ENCODE results near the gene GABARAPL2.
"Not testable (repeated sequence)": the region's sequence is repeated elsewhere in the genome, so short reads cannot be mapped to it uniquely, and the experiment has no call there.

Gene GABARAPL2

DNA sequence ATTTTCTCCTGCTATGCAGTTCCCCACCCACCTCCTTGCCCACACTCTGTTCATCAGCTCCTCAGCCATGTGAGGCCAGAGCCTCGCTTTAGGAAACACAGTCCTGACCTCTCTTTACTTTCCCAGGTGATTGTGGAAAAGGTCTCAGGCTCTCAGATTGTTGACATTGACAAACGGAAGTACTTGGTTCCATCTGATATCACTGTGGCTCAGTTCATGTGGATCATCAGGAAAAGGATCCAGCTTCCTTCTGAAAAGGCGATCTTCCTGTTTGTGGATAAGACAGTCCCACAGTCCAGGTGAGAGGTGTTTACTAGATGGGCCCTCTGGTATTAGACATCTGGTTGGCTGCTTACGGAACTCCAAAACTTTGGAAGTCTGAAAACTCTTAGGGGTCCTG, 1.7 kb downstream of the GABARAPL2 start:
- TF ChIP-seq GATA1 (IDR thresholded peaks at IDR 0.05; ENCODE audit: low read depth, low read length) = no peak
- no peak for TF ChIP-seq POLR2A (IDR thresholded peaks at IDR 0.05; ENCODE audit: low read length)
- DNase-seq = no peak

DNA sequence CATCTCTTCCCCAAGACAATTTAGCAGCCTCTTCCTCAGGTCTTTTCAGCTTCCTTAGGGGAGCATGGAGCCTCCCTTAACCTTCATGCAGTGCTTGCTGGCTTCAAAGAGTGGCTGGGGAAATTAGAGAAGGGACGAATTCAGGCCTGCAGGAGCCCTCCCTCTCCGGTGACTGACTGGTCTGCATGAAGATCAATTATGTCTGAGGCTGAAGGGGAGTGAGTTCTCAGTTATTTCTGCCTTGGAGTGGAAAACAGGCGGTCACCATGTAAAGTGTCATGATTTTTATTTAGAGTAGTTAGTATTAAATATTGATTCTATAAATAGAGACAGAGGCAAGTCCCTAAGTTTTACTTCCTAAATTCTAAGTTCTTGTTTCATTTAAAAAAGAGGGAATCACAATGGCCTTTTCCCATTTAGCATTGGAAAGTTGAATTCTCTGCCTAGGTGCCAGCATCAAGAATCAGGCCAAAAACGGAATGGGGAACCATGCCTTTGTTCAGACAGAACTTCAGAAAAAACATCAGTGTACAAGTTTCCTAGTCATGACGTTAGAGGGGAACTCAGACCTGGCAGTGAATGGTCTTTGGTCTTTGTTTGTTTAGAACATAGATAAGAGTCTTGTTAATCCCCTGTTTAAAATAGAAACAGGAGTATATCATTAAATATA, 4.4 kb downstream of the GABARAPL2 start:
- no peak for TF ChIP-seq POLR2A (IDR thresholded peaks at IDR 0.05; ENCODE audit: low read length)
- no peak for TF ChIP-seq GATA1 (IDR thresholded peaks at IDR 0.05; ENCODE audit: low read depth, low read length)
- no peak for DNase-seq

DNA sequence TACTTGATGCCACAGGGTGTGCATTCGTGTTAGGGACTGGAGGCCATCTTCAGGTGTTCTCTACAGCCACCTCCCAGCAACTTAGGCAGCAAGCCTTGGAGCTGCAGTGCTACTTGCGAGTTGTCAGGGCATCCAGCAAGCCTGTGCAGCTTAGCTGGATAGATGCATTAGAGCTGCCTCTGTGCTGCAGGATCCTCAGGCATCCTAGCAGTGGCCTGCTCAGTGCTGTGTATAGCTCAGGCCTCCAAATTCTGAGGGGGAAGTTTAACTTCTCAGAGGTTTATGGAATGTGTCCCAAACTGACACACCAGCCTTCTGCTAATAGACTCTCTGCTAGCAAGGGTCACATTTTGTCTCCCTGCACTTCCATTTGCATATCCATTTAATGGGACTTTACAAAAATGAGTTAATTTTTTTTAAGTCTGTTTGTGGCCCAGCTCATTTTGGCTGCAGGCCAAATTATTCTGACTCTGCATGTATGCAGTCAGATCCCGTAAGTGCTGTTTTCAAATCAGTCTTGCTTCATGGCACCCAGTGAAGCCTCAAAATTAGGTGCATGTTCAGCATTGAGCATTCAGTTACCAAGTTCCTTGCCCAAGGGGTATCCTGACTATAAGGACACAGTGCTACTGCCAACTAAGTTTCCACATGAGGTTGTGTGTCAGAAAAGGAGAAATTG, 6.8 kb downstream of the GABARAPL2 start:
- peak; percentile 75 to 88 for DNase-seq
- TF ChIP-seq POLR2A (IDR thresholded peaks at IDR 0.05; ENCODE audit: low read length) = no peak
- TF ChIP-seq GATA1 (IDR thresholded peaks at IDR 0.05; ENCODE audit: low read depth, low read length) = no peak

DNA sequence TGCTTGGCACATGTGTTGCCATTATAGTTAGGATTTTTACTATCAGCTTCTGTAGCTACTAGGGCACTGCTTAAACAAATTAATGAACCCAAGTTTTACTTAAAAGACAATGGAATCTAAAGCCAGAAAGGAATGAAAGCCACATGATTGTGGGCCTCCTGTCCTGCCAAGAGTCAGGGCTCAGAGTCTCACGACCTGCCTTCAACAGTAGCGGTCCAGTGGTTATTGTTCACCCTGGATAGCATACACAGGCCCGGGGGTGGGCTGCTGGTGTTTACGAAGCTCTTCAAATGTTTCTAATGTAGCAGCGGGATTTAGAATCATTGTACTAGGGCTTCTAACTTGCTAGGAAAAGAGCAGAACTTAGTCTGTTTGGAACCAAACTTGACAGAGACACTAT, 7.8 kb downstream of the GABARAPL2 start:
- no peak for TF ChIP-seq GATA1 (IDR thresholded peaks at IDR 0.05; ENCODE audit: low read depth, low read length)
- TF ChIP-seq POLR2A (IDR thresholded peaks at IDR 0.05; ENCODE audit: low read length) = no peak
- DNase-seq = no peak

DNA sequence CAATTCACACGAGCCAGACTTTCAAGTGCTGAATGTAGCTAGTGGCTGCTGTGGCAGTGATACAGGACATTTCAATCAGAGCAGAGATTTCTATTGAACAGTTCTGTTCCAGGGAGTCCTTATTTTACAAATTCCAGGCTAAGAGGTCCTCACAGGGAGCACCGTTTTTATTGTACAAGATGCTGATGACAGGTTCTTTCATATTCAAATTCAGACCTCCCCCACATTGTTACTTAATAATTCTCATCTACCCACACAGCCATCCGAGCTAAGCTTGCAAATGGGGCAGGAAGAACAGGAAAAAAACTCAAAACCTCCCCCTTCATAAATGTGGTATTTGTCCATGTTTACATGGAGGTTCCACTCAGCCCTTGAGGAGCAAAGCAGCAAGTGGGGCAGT, 9.8 kb downstream of the GABARAPL2 start:
- DNase-seq = no peak
- TF ChIP-seq POLR2A (IDR thresholded peaks at IDR 0.05; ENCODE audit: low read length) = no peak
- no peak for TF ChIP-seq GATA1 (IDR thresholded peaks at IDR 0.05; ENCODE audit: low read depth, low read length)

DNA sequence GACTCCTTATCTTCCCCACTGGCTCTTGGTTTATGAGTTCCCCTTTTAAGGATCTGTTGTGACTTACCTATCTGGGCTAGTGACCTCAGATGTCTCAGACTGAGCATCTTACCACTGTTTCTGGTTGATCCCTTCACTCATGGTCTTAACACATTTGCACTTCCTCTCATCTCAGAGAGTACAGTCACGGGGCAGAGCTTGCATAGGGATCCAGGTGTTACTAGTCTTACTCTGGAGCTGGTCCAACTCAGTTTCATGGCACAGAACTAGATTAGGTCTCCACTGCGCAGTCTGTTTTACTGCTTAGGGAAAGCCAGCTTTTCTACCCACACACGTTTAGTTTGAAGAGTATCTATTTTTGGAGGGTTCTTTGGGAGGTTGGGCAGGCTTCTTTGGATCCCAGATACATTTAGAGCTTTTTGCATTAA, 10.2 kb downstream of the GABARAPL2 start:
- no peak for DNase-seq
- TF ChIP-seq POLR2A (IDR thresholded peaks at IDR 0.05; ENCODE audit: low read length) = no peak
- TF ChIP-seq GATA1 (IDR thresholded peaks at IDR 0.05; ENCODE audit: low read depth, low read length) = no peak

DNA sequence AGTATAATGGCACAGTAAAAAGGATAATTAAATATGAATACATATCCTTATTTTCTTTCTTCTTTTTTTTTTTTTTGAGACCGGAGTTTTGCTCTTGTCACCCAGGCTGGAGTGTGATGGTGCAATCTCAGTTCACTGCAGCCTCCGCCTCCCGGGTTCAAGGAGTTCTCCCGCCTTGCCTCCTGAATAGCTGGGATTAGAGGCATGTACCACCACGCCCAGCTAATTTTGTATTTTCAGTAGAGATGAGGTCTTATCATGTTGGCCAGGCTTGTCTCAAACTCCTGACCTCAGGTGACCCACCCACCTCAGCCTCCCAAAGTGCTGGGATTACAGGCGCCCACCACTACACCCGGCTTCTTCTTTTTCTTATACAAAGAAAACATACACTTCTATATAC, 12.0 kb downstream of the GABARAPL2 start:
- peak; percentile 79 to 86 for DNase-seq
- no peak for TF ChIP-seq GATA1 (IDR thresholded peaks at IDR 0.05; ENCODE audit: low read depth, low read length)
- TF ChIP-seq POLR2A (IDR thresholded peaks at IDR 0.05; ENCODE audit: low read length) = no peak

DNA sequence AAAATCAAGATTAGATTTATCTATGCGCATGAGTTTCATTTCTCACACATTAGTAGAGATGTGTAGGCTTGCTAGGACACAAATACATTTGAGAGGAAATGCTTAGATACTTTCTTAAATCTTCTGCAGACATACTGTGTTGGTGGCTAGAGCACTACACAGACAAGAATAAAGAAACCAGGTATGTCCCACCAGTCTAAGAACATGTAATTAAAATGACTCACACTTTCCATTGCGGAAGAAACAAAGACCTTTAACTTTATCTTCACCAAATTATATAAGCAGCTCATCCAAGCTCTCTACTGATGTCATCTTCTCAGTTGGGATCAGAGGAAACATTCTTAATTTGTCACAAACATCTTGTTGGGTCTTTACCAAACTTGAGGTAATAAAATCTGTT, 12.5 kb downstream of the GABARAPL2 start:
- TF ChIP-seq POLR2A (IDR thresholded peaks at IDR 0.05; ENCODE audit: low read length) (no peak), GATA1 (IDR thresholded peaks at IDR 0.05; ENCODE audit: low read depth, low read length) (no peak)
- DNase-seq = peak in 1 of 2 experiments; percentile 55

DNA sequence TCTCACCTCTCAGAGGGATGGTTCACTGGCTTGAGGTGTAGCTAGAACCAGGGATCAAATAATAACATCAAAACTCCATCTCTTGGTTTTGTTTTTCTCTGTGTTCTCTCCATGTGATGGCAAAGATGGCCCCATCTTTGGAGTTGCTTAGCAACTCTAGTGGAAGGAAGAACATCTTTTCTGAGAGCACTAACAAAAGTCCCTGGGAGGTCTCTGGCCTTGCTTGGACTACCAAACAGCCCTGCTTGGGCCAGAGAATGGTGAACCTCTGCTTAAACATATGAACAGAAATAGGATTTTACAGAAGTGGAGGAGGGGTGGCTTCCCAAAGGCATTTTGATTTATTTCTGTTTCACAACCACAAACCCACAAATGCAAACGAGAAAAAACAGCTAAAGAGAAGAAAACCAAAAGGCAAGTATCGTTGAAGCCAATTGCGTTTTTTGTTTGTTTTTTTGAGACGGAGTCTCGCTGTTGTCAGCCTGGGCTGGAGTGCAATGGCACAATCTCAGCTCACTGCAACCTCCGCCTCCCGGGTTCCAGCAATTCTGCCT, 13.2 kb downstream of the GABARAPL2 start:
- DNase-seq = no peak
- TF ChIP-seq GATA1 (IDR thresholded peaks at IDR 0.05; ENCODE audit: low read depth, low read length) (no peak), POLR2A (IDR thresholded peaks at IDR 0.05; ENCODE audit: low read length) (no peak)

DNA sequence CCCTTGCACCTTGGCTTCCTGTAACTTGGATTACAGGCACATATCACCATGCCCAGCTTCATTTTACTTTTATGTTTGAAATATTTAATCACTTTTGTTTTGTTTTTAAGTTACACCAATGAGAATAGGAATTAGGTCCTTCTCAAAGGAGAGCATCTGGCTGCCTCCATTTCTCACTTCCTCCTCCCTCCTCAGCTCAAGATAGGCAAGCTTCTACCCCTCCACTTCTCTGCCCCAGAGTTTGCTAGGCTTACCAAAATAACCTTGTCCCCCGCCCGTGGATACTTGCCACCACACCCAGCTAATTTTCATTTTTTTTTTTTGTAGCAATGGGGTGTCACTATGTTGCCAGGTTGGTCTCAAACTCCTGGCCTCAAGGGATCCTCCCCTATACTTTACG, 17.9 kb downstream of the GABARAPL2 start:
- TF ChIP-seq GATA1 (IDR thresholded peaks at IDR 0.05; ENCODE audit: low read depth, low read length) = no peak
- TF ChIP-seq POLR2A (IDR thresholded peaks at IDR 0.05; ENCODE audit: low read length) = no peak
- DNase-seq = no peak

DNA sequence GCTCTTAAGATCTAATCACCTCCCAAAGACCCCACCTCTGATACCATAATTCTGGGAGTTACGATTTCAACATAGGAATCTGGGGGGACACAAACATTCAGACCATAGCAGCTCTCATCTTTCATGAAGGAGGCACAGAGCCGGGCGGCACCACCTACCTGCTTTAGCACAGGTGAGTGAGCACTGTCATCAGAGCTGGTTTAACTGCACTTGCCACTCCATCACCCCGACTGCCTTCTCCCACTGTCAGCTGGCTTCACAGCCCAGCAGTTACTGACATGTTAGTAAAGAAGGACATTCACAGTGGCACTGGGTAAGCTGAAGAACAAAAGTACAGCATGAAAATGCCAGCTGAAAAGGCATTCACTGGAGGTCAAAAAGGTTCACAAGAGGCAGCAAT, 22.5 kb downstream of the GABARAPL2 start:
- no peak for DNase-seq
- TF ChIP-seq POLR2A (IDR thresholded peaks at IDR 0.05; ENCODE audit: low read length) (no peak), GATA1 (IDR thresholded peaks at IDR 0.05; ENCODE audit: low read depth, low read length) (no peak)

DNA sequence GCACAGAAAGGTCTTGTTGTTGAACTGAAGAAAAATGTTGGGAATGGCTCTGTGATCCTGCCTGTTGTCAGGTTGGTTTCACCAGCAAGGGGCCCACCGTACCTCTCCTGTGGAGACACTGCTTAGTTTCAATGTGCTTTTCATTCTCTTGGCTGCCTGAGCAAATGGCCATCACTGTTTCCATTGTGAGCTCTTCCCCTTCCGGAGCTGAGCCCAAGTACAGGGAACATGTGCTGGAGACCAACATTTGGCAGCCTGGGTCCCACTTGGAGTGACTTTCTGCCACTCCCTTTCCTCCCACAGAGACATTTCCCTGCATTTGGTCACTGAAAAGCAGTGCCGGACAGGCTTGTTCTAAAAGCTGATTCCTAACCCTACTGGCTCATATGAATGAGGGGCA, 23.1 kb downstream of the GABARAPL2 start:
- DNase-seq = no peak
- TF ChIP-seq POLR2A (IDR thresholded peaks at IDR 0.05; ENCODE audit: low read length) (no peak), GATA1 (IDR thresholded peaks at IDR 0.05; ENCODE audit: low read depth, low read length) (no peak)

DNA sequence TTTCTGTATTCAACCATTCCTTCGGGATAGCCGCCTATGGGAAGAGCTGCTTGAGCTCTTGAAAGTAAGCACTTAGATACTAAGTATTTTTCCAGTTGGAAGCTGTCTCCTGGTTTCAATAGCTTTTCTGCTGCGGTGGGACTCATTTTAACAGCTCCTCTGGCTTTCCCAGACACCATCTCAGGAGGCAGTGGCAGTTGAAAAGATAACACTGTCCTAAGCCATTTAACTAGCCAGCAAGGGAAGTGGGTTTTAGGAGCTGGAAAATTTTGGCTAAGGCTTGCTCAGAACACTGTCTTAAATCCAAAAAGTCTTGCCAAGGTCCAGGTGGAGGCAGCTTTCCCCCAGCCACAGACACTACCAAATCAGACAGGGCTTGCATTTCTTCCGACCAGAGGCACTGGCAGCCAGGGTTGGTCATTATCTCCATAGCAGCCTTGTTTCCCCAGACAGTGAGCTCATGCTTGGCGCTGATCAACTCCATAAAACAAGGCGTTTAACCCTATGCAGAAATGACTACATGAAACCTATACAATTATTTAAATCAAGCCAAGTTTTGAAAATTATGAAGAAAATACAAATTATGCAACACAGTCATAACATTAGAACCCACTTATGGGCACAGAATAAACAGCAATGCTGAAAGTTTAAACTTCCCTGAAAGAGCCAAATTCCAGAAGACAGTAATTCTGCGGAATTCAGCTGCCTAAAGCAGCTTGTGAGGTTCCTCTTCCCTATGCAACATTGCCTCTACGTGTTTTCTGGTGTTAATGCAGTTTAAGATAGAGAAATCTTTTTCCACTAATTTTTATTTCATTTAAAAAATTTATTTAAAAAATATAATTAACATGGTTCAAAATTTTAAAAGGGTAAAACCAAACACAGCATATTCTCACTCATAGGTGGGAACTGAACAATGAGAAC, 25.0 kb downstream of the GABARAPL2 start:
- TF ChIP-seq POLR2A (IDR thresholded peaks at IDR 0.05; ENCODE audit: low read length) = no peak
- no peak for TF ChIP-seq GATA1 (IDR thresholded peaks at IDR 0.05; ENCODE audit: low read depth, low read length)
- peak; percentile 45 to 50 for DNase-seq

DNA sequence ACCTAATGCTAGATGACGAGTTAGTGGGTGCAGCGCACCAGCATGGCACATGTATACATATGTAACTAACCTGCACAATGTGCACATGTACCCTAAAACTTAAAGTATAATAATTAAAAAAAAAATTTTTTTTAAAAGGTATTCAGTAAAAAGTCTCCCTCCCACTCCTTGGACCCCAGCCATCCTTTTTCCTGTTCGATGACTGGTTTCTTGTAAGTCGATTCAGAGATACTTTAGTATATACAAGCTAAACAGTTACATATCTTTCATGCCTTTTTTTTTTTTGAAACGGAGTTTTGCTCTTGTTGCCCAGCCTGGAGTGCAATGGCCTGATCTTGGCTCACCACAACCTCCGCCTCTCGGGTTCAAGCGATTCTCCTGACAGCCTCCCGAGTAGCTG, 25.7 kb downstream of the GABARAPL2 start:
- DNase-seq = not testable (repeated sequence)
